Measurements from ENCODE around the gene CHRNB1. TPM values are rescaled to one million over a fixed set of nuclear protein-coding genes. Genes with fewer than 3 reads are reported as not detected.

CHRNB1 gene
- total RNA-seq, 1 experiment from 2014 or later = 1.7 TPM

DNA sequence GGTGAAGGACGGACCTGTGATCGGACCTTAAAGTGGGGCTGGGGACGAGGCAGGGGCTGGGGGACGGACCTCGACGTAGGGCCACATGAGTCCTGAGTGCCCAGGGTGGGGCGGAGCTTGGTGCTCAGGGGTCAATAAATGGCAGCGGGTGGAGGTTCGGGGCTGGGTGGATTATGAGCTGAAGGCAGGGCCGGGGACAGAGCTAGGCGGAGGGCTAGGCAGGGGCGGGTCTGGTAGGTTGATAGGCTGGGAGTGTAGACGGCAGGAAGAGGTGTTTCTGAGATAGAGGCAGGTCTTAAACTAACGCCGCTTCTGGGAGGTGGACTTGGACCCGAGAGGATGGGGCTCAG lies 733 bp downstream of the CHRNB1 start:
- no peaks in the 10 kb centered on the region for H3K36me3 ChIP-seq (ENCODE audit: control insufficient read depth, insufficient read depth, low read length)
- TF ChIP-seq, protein P1, sequence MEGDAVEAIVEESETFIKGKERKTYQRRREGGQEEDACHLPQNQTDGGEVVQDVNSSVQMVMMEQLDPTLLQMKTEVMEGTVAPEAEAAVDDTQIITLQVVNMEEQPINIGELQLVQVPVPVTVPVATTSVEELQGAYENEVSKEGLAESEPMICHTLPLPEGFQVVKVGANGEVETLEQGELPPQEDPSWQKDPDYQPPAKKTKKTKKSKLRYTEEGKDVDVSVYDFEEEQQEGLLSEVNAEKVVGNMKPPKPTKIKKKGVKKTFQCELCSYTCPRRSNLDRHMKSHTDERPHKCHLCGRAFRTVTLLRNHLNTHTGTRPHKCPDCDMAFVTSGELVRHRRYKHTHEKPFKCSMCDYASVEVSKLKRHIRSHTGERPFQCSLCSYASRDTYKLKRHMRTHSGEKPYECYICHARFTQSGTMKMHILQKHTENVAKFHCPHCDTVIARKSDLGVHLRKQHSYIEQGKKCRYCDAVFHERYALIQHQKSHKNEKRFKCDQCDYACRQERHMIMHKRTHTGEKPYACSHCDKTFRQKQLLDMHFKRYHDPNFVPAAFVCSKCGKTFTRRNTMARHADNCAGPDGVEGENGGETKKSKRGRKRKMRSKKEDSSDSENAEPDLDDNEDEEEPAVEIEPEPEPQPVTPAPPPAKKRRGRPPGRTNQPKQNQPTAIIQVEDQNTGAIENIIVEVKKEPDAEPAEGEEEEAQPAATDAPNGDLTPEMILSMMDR (IDR thresholded peaks at IDR 0.05; ENCODE audit: insufficient read depth in 1 of 2, low read depth in 1 of 2, low read length in 1 of 2, severe bottlenecking in 1 of 2, unreplicated experiment in 1 of 2) = no peak
- Mint-ChIP-seq H3K4me3 (ENCODE audit: unreplicated experiment) (peak overlapping the region; percentile 67), H3K27ac (ENCODE audit: unreplicated experiment) (no peak overlapping the region), H3K4me1 (ENCODE audit: low read depth, unreplicated experiment) (no peaks in the 10 kb centered on the region), H3K36me3 (ENCODE audit: insufficient read depth, unreplicated experiment) (no peaks in the 10 kb centered on the region), H3K9me3 (ENCODE audit: unreplicated experiment) (no peaks in the 10 kb centered on the region), H3K27me3 (ENCODE audit: insufficient read depth, unreplicated experiment) (peaks cover 3% of the 10 kb centered on the region)
- no peak for DNase-seq
- H3K4me1 ChIP-seq = no peaks in the 10 kb centered on the region
- no peaks in the 10 kb centered on the region for H3K9me3 ChIP-seq
- no TSS peak for BruUV-seq (replicated peaks)
- ChIA-PET CTCF (no interaction called here), POLR2A (interaction anchor here (0.5 kb wide), 1 partner anchor 34 kb away, joined by 3 read pairs; the partner anchor contains the start of gene ZBTB4)
- H3K4me3 ChIP-seq (ENCODE audit: low read depth, low read length) = no peak overlapping the region
- no peaks in the 10 kb centered on the region for H3K27me3 ChIP-seq (replicated peaks; ENCODE audit: control insufficient read depth, insufficient read depth, low read length)
- intact Hi-C loops (cut with micrococcal nuclease; ENCODE audit: unreplicated experiment) = no loop called here

DNA sequence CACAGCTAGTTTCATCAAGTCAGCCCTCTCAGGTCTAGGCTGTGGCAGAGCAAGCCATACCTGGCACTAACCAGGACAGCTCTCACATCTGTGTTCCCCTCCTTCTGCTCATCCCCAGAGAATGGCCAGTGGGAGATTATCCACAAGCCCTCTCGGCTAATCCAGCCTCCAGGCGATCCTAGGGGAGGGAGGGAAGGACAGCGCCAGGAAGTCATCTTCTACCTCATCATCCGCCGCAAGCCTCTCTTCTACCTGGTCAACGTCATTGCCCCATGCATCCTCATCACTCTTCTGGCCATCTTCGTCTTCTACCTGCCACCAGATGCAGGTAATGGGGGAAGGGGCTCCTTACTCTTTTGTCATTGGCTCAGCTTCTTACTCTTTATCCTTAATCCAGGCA lies 3.6 kb downstream of the CHRNB1 start:
- H3K27ac Mint-ChIP-seq (ENCODE audit: unreplicated experiment) = no peak overlapping the region
- H3K36me3 Mint-ChIP-seq (ENCODE audit: insufficient read depth, unreplicated experiment) = no peaks in the 10 kb centered on the region
- peaks cover 3% of the 10 kb centered on the region for H3K27me3 Mint-ChIP-seq (ENCODE audit: insufficient read depth, unreplicated experiment)
- intact Hi-C loops (cut with micrococcal nuclease; ENCODE audit: unreplicated experiment) = no loop called here
- ChIA-PET CTCF (no interaction called here), POLR2A (no interaction called here)
- H3K4me1 Mint-ChIP-seq (ENCODE audit: low read depth, unreplicated experiment) = no peaks in the 10 kb centered on the region
- TF ChIP-seq, protein P1 (IDR thresholded peaks at IDR 0.05; ENCODE audit: insufficient read depth in 1 of 2, low read depth in 1 of 2, low read length in 1 of 2, severe bottlenecking in 1 of 2, unreplicated experiment in 1 of 2) = no peak
- no TSS peak for BruUV-seq (replicated peaks)
- Histone ChIP-seq H3K27me3 (replicated peaks; ENCODE audit: control insufficient read depth, insufficient read depth, low read length) (no peaks in the 10 kb centered on the region), H3K9me3 (no peaks in the 10 kb centered on the region), H3K4me3 (ENCODE audit: low read depth, low read length) (no peak overlapping the region), H3K36me3 (ENCODE audit: control insufficient read depth, insufficient read depth, low read length) (no peaks in the 10 kb centered on the region), H3K4me1 (no peaks in the 10 kb centered on the region)
- DNase-seq = no peak
- no peaks in the 10 kb centered on the region for H3K9me3 Mint-ChIP-seq (ENCODE audit: unreplicated experiment)
- no peak overlapping the region for H3K4me3 Mint-ChIP-seq (ENCODE audit: unreplicated experiment)

- Histone ChIP-seq H3K4me3 (ENCODE audit: low read depth, low read length) (no peak overlapping the region), H3K9me3 (no peaks in the 10 kb centered on the region), H3K36me3 (ENCODE audit: control insufficient read depth, insufficient read depth, low read length) (no peaks in the 10 kb centered on the region), H3K4me1 (no peaks in the 10 kb centered on the region), H3K27me3 (replicated peaks; ENCODE audit: control insufficient read depth, insufficient read depth, low read length) (no peaks in the 10 kb centered on the region)
- Mint-ChIP-seq H3K4me1 (ENCODE audit: low read depth, unreplicated experiment) (peaks cover 5% of the 10 kb centered on the region), H3K27ac (ENCODE audit: unreplicated experiment) (no peak overlapping the region), H3K36me3 (ENCODE audit: insufficient read depth, unreplicated experiment) (peaks cover 38% of the 10 kb centered on the region), H3K9me3 (ENCODE audit: unreplicated experiment) (no peaks in the 10 kb centered on the region), H3K4me3 (ENCODE audit: unreplicated experiment) (no peak overlapping the region), H3K27me3 (ENCODE audit: insufficient read depth, unreplicated experiment) (no peaks in the 10 kb centered on the region)
- no TSS peak for BruUV-seq (replicated peaks)
- DNase-seq = no peak
- ChIA-PET CTCF (interaction anchor here (0.6 kb wide), 1 partner anchor 56 kb away, joined by 4 read pairs; the partner anchor contains the start of gene TMEM256), POLR2A (interaction anchor here (0.6 kb wide), 1 partner anchor 762 kb away, joined by 3 read pairs; no protein-coding TSS in a partner anchor)
- TF ChIP-seq, protein P1 (IDR thresholded peaks at IDR 0.05; ENCODE audit: insufficient read depth in 1 of 2, low read depth in 1 of 2, low read length in 1 of 2, severe bottlenecking in 1 of 2, unreplicated experiment in 1 of 2) = no peak
- intact Hi-C loops (cut with micrococcal nuclease; ENCODE audit: unreplicated experiment) = no loop called here
Measured at GRCh38 chr17:7459961-7460545, 15.2 kb downstream of the CHRNB1 start.

All from Caco-2 (cell line).